Upper lobe of left lung (tissue), 6 donors: ENCODE data around the gene TSSK2. TPM values are rescaled to one million over a fixed set of nuclear protein-coding genes. Genes with fewer than 3 reads are reported as not detected.

Experiments used
- ATAC-seq, 2 donors: fragments of 200-7000 bp; cut with Tn5 transposase; one replicate each; pipeline ENCODE4 v1.9.1; 2022; ENCODE audit warnings: mild to moderate bottlenecking in 2 of 2, moderate library complexity in 2 of 2; ENCODE audit not compliant: low FRiP score in 2 of 2
- DNase-seq, 2 donors: peaks; one replicate each; pipeline ENCODE4 v3.0.0-alpha.2; 2019 to 2020
- H3K27ac ChIP-seq, 4 donors: fragments of 200-600 bp; sonication (generic); one replicate each; pipeline ENCODE4 v1.5.1; 2016 to 2019
- H3K27me3 ChIP-seq, 4 donors: fragments of 200-600 bp; sonication (generic); one replicate each; pipeline ENCODE4 v1.5.1; 2017 to 2019
- H3K36me3 ChIP-seq, 4 donors: fragments of 200-600 bp; sonication (generic); one replicate each; pipeline ENCODE4 v1.5.1; 2016 to 2019
- H3K4me1 ChIP-seq, 4 donors: fragments of 200-600 bp; sonication (generic); one replicate each; pipeline ENCODE4 v1.5.1; 2018 to 2019
- H3K4me3 ChIP-seq, 4 donors: fragments of 200-600 bp; sonication (generic); one replicate each; pipeline ENCODE4 v1.5.1; 2017 to 2019; ENCODE audit warnings: mild to moderate bottlenecking in 2 of 4, moderate library complexity in 1 of 4
- H3K9me3 ChIP-seq, 4 donors: fragments of 200-600 bp; sonication (generic); one replicate each; pipeline ENCODE4 v1.5.1; 2018 to 2019
- CTCF ChIP-seq, 6 experiments: fragments of 450-650 bp in 4 of 6; fragments of 200-600 bp in 2 of 6; sonication (generic) in 2 of 6; IDR thresholded peaks; one replicate each; pipeline ENCODE4 v1.5.1; 2016 to 2019; ENCODE audit warnings: antibody characterized with exemption in 6 of 6
- EP300 ChIP-seq, 4 donors: sonication (generic); formaldehyde crosslinking; IDR thresholded peaks; one replicate each; pipeline ENCODE4 v1.5.1; 2017; ENCODE audit warnings: antibody characterized with exemption in 4 of 4, control low read depth in 2 of 4
- POLR2A ChIP-seq, 4 donors: fragments of 450-650 bp; IDR thresholded peaks; one replicate each; pipeline ENCODE4 v1.5.1; 2016 to 2017; ENCODE audit warnings: antibody characterized with exemption in 4 of 4, mild to moderate bottlenecking in 2 of 4
- POLR2AphosphoS5 ChIP-seq, 2 donors: sonication (generic); formaldehyde crosslinking; IDR thresholded peaks; one replicate each; pipeline ENCODE4 v1.5.1; 2017; ENCODE audit warnings: antibody characterized with exemption in 2 of 2
- WGBS, 2 donors: methylation state at CpG; one replicate each; pipeline ENCODE4 v1.1.5; 2017 to 2018; 5-methylcytosine and 5-hydroxymethylcytosine counted together
- total RNA-seq, 6 donors: library from RNA; depleted of rRNA in 4 of 6; stranded (reverse); fragments of >200 nt in 4 of 6; gene quantifications; one replicate each; pipeline versions ENCODE4 v1.1.0 to v1.2.1, GENCODE V29; 2016 to 2021
- donor health status: DM: no; HTN: no; CAD: no; lungs with moderate emphysema.
- donor health status: DM: no; HTN: yes; CAD: no; lungs with severe emphysema.

Gene TSSK2
- total RNA-seq, 6 donors from 2014 or later, result not detected

- Histone ChIP-seq H3K4me3 (no peak overlapping the region), H3K27me3 (no peaks in the 10 kb centered on the region), H3K9me3 (no peaks in the 10 kb centered on the region), H3K27ac (no peak overlapping the region), H3K4me1 (peaks cover 62 to 77% (median 70%) of the 10 kb centered on the region in 4 donors), H3K36me3 (peaks cover 0 to 9% (median 0%) of the 10 kb centered on the region in 4 donors)
- 82 to 93% methylated on average over 3 to 4 of the region's 4 CpGs for WGBS, 2 donors
- no peak for ATAC-seq
- no peak for DNase-seq
- TF ChIP-seq EP300 (IDR thresholded peaks at IDR 0.05) (no peak), POLR2AphosphoS5 (IDR thresholded peaks at IDR 0.05) (no peak), POLR2A (IDR thresholded peaks at IDR 0.05) (no peak), CTCF (IDR thresholded peaks at IDR 0.05) (no peak)
These were observed 12.7 kb upstream of the TSSK2 start for GRCh38 chr22:19118329-19118880.

GRCh38 chr22:19119949-19120348, 11.2 kb upstream of the TSSK2 start:
- WGBS, 2 donors, result 51 to 85% methylated on average over 3 to 8 of the region's 8 CpGs
- TF ChIP-seq POLR2A (IDR thresholded peaks at IDR 0.05) (no peak), CTCF (IDR thresholded peaks at IDR 0.05) (no peak), EP300 (IDR thresholded peaks at IDR 0.05) (no peak), POLR2AphosphoS5 (IDR thresholded peaks at IDR 0.05) (no peak)
- no peak for ATAC-seq
- peaks cover 0 to 9% (median 0%) of the 10 kb centered on the region in 4 donors for H3K36me3 ChIP-seq
- no peaks in the 10 kb centered on the region for H3K9me3 ChIP-seq
- peaks cover 62 to 73% (median 65%) of the 10 kb centered on the region in 4 donors for H3K4me1 ChIP-seq
- no peak for DNase-seq
- H3K27ac ChIP-seq, result peak overlapping the region in 3 of 4 donors; percentile 10 to 98 (median 95)
- no peaks in the 10 kb centered on the region for H3K27me3 ChIP-seq
- no peak overlapping the region for H3K4me3 ChIP-seq

- peak; percentile 82 to 88 for DNase-seq
- 22 to 44% methylated on average over 13 to 18 of the region's 23 CpGs for WGBS, 2 donors
These were observed 10.1 kb upstream of the TSSK2 start for GRCh38 chr22:19120829-19121630.

GRCh38 chr22:19121631-19122142, 9.4 kb upstream of the TSSK2 start:
- peaks cover 45 to 55% (median 52%) of the 10 kb centered on the region in 4 donors for H3K4me1 ChIP-seq
- H3K27me3 ChIP-seq, result no peaks in the 10 kb centered on the region
- H3K27ac ChIP-seq, result peak overlapping the region; percentile 94 to 98 (median 96)
- TF ChIP-seq POLR2AphosphoS5 (IDR thresholded peaks at IDR 0.05) (peak in 1 of 2 donors; percentile 25), CTCF (IDR thresholded peaks at IDR 0.05) (peak in 1 of 6 experiments; percentile 3), POLR2A (IDR thresholded peaks at IDR 0.05) (no peak), EP300 (IDR thresholded peaks at IDR 0.05) (no peak)
- no peaks in the 10 kb centered on the region for H3K36me3 ChIP-seq
- DNase-seq (peak; percentile 69 to 92), ATAC-seq (peak; percentile 29 to 51)
- H3K4me3 ChIP-seq, result peak overlapping the region; percentile 96 to 99 (median 98)
- no CpG with 5 or more reads among the region's 47 CpGs for WGBS, 2 donors
- no peaks in the 10 kb centered on the region for H3K9me3 ChIP-seq

More at GRCh38 chr22:19120829-19121630, 10.1 kb upstream of the TSSK2 start:
- H3K4me1 ChIP-seq, result peaks cover 52 to 62% (median 59%) of the 10 kb centered on the region in 4 donors
- no peaks in the 10 kb centered on the region for H3K36me3 ChIP-seq
- H3K27ac ChIP-seq, result peak overlapping the region; percentile 94 to 98 (median 96)
- H3K27me3 ChIP-seq, result no peaks in the 10 kb centered on the region
- peak overlapping the region; percentile 96 to 99 (median 98) for H3K4me3 ChIP-seq
- H3K9me3 ChIP-seq, result no peaks in the 10 kb centered on the region
- ATAC-seq, result peak; percentile 31 to 69
- peak in 1 of 2 donors; percentile 36 for TF ChIP-seq POLR2AphosphoS5 (IDR thresholded peaks at IDR 0.05)
- peak in 1 of 4 donors; percentile 32 for TF ChIP-seq POLR2A (IDR thresholded peaks at IDR 0.05)
- no peak for TF ChIP-seq CTCF (IDR thresholded peaks at IDR 0.05)
